Medulla oblongata (tissue), 1 donor: ENCODE results near the gene FAM117A.
"Not testable (repeated sequence)": the region's sequence is repeated elsewhere in the genome, so short reads cannot be mapped to it uniquely, and the experiment has no call there.

Experiments
- DNase-seq: peaks from one replicate; pipeline ENCODE4 v3.0.0-alpha.2; 2015; ENCODE audit errors: extremely low spot score

The FAM117A gene

DNA sequence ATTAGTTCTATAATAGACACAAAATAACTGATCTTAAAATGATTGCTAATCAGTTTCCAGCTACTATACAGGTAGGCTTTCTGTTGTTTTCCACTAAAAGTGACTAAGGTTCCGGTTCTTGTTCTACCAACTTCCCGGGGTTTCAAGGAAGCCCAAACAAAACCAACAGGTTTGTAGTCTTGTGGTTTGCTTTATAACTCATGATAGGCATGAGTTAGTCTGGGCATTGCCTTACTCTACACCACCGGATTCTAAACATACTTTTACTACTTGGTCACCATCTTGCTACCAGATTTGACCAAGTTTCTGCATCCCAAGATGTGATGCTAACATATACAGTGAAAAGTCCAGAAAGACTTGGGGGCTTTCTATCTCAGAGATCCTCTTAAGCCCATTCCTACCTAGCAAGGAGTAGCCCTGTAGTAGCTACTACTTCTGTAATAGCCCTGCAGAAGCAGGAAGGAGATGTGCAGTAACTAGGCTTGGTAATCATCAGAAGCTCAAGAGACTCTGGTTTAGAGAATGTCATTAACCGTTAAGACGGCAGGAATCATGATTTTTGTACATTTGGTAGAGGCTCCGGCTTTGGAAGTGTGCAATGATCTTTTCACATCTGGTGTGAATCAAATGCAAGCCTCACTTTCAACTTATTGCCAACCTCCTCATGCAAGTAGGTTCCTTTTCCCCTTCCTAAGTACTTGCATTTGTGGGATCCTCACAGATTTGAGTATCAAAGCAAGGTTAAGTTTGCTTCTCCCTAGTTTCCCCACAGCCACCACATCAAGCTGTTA lies 1.6 kb downstream of the FAM117A start:
- DNase-seq, result no peak

DNA sequence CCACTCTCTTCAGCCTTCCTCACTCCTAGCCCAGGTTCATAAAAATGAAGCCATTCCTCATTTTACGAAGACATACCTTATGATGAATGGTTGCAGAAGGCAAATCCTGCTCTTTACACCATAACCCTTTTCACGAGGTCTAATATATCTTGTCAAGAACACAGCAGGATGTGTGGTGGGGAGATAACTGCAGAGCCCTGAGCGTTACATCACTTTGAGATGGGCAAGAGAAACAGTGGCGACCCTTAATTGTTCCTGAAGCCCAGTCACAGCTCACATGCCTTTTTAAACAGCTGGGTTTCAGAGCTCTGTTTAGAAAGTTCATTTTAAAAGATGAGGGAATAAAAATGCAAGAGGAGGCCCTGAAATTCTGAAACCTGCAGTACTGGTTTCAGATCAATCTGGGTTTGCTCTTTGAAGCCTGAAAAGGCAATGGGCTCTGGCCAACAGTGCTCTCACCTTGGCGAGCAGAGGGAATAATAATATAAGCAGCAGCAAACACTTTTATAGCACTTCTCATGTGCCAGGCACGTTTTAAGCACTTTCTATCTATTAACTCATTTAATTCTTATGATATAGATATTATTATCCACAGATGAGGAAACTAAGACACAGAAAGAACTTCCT lies 2.9 kb downstream of the FAM117A start:
- DNase-seq, result no peak

DNA sequence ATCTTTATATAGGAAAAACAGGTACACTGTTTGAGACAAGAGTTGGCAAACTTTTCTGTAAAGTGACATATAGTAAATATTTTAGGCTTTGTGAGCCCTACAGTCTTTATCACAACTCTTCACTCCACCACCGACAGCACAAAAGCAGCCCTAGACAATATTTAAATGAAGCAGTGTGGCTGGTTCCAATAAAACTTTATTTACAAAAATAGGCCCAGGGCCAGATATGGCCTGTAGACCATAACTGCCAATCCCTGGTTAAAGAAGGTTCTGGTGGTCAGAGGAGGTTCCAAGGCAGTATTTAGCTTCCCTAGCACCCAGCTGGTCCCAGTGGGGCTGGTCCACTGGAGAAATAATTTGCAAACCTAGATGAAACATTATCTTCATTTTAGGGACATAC lies 3.6 kb downstream of the FAM117A start:
- no peak for DNase-seq

DNA sequence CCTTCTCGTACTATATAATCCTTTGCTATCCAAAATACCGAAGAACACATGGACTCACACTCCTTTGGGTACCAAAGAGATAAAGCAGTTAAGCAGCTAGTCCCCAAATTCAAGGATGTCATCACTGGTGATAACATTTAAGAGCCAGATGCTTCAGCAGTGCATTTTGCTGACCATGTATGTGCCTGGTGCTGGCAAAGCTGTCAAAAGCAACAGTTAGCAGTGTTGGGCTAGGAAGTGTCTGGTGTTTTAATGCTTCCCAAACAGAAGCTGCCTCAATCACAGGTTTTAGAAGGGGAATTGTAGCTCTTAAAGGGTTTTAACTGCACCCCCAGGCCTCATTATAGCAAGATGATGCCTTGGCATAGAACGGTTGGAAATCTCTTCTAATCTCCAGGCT lies 4.7 kb downstream of the FAM117A start:
- no peak for DNase-seq

DNA sequence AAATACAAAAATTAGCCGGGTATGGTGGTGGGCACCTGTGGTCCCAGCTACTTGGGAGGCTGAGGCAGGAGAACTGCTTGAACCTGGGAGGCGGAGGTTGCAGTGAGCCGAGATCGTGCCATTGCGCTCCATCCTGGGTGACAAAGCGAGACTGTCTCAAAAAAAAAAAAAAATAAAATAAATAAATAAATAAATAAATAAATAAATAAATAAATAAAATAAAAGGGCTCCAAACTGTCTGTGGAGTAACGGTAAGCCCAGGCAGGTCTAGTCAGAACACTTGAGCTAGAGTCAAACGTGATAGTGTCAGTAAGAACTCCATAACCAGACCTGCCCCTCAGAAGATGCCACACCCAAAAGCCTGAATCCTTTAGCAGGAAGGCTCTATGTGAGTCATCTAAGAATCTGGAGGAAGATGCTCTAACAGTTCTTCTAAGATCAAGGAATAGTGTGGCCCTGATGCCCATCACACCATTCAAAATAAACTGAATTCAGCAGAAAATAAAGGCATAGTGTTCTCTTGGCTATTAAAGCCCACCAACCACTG lies 5.4 kb downstream of the FAM117A start:
- not testable (repeated sequence) for DNase-seq

DNA sequence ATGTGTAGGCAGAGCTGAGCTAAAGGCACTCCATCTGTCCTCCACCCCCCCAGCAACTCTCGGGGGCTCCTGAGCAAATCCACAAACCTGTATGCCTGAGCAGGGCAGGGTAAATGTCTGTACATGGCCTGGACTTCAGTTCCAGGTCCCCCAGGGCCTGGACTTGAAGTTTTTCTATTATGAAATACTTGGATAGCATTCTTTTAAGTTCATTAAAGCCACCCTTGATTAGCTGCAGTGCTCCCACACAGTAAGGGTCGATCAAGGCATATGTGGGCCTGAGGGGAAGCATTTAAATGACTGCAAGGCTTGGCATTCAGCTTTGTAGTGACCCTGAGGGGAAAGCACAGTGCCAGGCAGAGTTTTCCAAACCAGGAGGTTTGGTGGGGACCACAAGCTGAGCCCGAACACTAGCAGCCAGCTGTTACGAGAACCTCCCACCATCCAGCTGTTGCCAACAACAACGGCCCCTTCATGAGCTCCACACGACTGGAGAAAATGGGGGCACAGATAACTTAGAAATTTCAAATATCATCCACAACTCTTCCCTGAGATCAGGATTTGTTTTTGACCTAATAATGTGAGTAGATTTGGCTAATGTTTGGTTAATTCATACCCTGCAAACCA lies 6.7 kb downstream of the FAM117A start:
- no peak for DNase-seq

DNA sequence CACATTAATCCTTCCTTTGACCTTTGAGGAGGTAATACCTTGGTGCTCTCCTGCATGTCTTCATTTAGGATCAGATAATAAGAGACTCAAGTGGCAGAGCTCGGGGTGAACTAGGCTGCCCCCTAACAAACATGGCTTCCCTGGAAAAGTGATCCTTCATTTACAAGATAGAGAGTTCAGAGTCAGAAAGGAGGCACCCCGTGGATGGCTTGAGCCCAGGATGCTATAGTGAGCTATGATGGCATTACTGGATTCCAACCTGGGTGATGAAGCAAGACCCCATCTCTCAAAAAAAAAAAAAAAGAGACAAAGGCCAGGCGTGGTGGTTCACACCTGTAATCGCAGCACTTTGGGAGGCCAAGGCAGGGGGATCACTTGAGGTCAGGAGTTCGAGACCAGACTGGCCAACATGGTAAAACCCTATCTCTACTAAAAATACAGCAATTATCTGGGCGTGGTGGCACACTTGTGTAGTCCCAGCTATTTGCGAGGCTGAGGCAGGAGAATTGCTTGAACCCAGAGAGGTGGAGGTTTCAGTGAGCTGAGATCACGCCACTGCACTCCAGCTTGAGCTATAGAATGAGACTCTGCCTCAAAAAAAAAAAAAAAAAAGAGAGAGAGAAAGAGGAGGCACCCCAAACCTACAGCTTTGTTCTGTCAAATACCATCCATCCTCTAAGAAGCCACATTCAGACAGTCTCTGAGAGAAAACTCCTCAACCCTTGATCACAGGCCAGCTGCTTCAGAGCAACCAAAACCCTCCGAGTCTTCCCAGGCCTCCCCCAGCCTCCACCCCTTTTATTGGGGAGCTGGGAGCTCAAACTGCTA lies 7.4 kb downstream of the FAM117A start:
- no peak for DNase-seq

DNA sequence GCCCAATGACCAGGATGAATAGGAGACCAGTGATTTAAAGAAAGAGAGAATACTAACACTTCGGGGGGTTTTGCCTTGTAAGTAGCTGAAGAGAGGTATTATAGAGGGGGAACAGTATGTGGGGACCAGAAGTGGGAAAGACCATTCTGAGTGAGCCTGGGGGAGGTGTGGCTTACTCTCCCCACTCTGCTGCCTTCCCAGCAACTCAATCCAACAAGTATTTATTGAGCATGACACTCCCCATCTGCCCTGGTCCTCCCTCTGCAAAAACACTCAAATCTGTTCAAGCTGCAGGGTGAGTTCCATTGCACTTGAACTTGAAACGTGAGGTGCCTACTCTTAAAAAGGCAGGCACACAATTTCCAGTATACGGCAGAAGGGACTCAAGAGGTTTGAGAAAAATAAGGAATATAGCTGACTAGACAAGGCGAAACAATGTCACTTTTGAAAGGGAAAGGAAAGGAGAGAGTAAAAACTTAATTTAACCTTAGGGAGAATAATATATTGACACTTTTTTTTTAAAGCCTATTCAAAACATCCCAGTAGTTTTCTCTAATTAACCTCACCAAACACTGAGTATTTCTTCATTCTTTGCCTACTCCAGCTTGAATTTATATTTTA lies 8.2 kb downstream of the FAM117A start:
- no peak for DNase-seq

DNA sequence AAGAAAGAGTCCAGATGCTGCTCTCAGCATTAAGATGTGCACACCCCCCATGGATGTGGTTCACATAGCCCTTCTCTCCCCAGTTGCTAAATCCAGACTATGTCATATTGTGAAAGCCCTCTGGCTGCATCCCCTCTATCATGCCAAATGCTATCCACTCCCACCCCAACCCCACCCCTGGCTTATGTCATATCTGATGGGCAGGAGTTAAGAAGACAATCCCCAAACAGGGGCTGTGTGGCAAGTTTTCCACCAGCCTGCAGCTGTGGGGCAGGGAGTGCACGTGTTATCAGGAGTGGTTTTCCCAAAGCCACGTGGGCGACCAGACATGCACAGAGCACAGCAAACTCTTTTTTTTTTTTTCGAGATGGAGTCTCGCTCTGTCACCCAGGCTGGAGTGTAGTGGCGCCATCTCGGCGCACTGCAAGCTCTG lies 10.0 kb downstream of the FAM117A start:
- no peak for DNase-seq

DNA sequence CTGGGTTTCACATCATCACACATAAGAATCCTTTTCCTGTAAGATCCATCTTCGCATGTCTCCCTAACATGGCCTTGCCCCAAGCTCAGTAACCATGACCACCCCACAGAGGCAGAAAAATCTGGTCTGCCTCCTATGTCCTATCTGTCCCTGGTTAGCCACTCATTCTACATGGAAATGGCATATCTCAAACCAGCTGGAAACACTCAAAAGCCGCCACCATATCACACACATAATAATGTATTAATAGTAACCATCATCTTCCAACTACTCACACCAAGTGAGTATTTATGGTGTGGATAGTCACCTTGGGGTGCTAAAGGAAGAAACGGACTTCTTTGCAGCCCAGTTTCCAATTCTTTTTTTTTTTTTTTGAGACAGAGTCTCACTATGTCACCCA lies 11.4 kb downstream of the FAM117A start:
- DNase-seq, result no peak

DNA sequence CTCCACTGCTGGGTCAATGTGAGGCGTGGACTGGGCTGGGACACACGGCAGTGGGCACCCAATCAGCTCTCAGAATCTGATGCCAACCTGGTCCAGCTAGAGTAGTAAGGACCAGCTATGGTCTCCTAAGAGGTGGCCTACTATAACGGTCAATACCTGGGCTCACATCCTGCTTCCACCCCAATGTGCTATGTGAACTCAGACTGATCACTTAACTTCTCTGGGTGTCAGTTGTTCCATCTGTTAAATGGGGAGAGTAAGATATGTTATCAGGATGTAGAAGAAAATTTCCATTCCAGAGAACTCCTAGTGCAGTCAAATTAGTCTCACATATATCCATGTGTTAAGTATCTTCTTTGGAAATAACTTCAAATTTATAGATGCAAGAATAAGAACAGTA lies 14.2 kb downstream of the FAM117A start:
- DNase-seq, result no peak

DNA sequence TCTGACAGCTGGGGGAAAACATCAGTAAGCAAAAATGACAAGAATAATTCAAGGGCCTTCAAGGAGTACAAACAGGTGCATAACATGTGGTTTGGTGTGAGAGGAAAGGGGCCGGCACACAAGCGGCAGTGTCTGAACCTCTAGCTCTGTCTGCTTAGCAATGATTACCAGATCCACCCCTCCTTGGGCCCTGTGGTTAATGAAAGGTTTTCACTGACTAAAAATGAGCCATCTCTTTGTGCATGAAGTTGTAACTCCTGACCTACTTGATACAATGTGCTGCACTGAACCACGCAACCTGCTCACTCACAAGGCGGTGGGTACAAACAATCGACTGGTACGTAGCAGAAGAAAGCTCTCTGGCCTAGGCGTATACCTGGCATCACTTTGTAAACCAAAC lies 15.1 kb downstream of the FAM117A start:
- DNase-seq, result no peak

DNA sequence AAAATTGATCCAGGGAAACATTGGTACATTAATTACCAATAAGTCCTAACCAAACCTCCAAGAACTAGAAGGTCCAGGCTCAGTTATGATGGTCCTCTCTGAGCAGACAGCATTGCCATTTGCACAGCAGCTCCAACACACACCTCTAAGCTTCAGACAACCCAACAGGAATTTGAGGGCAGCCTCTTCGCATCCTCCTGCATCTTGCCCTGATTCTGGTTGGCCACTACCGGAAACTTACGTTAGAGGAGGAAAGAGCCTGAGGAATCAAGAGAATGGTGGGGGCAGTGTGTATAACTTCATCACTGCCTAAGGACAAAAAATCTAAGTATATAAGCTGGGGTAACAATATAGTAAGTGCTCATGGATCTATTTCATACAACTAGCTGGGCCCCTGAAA lies 15.7 kb downstream of the FAM117A start:
- DNase-seq, result no peak

DNA sequence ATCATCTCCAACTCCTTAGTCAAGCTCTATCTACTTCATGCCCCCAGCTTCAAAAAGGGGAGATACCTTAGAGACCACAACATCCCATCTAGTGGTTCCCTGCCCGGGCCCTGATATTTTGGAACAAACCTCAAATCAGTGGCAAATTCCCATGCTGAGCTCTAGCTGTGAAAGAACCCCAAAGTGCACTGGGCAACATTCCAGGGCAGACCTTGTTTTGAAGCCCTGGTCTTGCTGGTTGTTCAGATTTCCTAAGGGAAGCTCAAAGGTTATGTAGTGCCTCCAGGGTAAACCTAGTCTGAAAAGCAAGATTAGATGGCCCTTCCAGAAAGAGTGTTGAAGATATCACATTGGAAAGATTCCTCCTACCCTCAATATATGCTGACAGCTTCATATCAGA lies 16.3 kb downstream of the FAM117A start:
- no peak for DNase-seq

DNA sequence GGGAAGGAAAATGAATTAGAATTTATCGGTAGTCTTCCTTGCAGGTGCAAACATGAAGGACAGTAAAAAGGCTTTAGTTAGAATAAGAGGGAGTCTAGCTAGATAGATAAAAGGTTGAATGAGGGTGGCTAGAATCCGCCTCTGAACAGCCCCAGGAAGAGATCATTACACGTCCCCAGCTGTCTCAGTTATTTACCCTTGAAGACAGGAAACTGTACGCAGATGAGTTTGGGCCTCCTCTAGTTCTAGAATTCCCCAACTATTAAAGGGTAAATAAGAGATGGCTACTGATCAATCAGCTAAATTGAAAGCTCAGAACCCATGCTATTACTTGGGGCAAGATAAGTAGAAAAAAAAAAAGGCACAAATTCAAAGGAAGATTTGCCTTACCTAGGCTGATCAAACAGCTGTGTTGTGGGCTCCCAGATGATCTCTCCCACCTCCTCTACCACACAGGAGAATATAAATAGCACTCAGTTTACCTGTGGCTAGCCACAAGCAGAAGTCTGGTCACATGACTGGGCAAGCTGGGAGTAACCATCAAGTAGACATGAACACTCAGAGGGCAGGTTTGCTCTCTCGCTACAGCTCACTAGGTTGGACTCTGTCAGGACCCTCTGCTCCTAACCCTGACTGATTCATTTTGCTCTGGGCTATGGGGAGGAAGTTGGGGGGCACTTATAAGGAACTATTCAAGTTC lies 17.0 kb downstream of the FAM117A start:
- no peak for DNase-seq

DNA sequence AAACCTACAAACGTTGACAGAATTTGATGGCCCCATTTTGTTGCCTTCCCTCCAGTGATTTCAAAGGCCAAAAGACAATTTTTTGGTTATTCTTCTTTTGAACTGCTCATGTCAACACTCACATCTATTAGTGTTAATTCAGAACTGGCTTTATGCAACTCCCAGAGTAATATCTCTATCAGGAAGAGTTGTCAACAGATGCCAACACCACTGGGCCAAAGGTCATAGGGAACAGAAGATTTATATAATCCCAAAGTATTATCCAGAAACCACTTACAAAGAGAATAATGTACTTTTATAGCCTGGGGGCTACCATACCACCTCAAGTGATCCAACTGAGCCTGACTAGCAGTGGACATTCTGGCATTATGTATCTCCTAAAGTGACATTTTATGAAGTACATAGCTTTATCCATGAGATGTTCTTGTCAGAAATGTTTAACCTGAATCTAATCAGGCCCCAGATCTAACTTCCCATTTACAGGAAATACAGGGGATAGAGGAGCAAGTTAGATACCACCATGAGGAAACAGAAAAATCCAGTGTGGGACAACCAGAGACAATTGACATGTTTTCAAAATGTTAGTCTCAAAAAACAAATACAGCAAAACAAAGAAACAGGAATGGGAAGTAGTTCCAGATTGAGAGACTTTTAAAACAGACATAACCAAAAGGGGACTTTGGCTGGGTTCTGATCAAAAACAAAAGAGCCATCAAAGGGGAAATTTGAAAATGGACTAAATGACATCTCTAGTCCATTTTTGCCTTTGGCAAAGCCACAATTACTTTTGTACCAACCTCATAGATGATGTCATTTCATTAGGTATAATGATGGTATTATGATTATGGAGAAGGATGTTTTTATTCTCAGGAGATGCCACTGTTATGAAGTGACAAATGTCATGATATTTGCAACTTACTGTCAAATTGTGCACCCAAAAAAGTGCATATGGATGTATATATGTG lies 18.5 kb downstream of the FAM117A start:
- no peak for DNase-seq

DNA sequence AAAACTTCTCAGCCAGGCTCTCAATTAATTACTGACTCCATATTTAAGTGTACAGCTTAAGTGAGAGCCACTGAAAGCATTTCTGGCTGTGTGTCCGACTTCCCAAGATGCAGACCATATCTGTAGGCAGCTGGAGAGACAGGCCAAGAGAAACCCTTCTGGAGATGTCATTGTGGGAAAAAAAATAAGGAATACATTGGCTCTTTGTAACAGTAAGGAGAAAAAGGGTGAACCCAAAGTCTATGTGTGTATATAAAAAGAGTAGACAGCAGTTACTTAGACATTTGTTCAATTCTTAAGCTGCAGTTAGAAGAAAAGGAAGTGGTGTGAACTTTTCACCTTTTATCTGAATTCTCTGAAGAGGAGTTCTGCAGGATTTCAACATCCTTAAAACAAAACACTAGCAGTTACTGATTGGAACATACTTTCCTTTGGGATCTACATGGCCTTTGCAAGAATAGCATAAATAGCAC lies 21.7 kb downstream of the FAM117A start:
- no peak for DNase-seq

DNA sequence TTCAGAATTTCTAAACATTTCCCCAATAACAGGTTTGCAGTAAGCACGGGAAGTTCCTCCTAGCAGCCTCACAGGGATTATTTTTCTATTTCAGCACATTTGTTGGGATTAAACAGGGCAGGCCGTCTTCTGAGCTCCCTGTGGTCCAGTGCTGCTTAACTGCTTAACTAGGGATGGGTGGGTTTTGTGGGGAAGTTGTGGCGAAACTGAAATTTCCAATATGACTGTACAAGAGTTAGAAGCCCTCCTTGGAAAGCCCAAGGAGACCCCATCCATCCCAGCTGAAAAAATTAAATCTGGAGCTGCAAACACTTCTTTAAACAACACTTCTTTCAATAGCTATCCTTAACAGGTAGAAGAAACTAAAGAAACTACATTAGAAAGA lies 22.2 kb downstream of the FAM117A start:
- DNase-seq, result no peak

DNA sequence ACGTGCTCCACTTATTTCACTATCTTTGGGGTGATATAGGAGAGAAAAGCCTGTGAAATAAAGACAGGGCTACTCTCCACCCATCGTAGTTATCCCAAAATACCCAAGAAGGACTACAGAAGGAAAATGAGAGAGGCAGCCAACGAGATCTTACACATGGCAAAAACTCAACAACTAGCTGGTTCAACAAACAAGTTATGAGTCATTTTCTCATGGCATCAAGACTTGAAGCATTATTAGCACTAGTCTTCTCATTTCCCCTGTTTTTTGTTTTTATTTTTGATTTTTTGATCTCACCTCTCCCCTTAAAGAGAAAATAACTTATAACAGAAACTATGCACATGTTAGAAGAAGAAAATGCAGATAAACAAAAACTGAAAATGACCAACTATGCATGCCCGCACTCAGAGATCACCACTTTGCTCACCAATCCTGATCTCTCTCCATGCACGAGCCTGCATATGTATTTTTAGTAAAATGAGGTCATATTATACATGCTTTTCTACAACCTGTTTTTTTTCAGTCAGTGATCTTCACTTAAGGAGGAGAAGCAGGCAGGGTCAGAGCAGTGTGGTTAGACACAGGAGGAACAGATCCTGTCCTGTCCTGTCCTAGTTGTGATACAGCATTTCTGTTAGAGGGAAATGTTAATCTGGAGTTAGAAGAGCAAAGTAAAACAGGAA lies 22.8 kb downstream of the FAM117A start:
- DNase-seq, result no peak
